HG02852 (cell line): Measurements from ENCODE around the gene ARIH2.

Source experiments
- ATAC-seq: cut with Tn5 transposase; IDR thresholded peaks from one replicate; pipeline ENCODE4 v1.9.1; 2021; ENCODE audit warnings: mild to moderate bottlenecking, moderate library complexity; ENCODE audit not compliant: unreplicated experiment

ARIH2 gene

GRCh38 chr3:49032646-49033304, 114.1 kb downstream of the ARIH2 start:
- ATAC-seq = no peak

- no peak for ATAC-seq
Observed at GRCh38 chr3:49034650-49035049, 116.0 kb downstream of the ARIH2 start.

GRCh38 chr3:49035281-49035680, 116.6 kb downstream of the ARIH2 start:
- ATAC-seq = no peak
